ENCODE data around the gene SPTY2D1.
"Not testable (repeated sequence)": the region's sequence is repeated elsewhere in the genome, so short reads cannot be mapped to it uniquely, and the experiment has no call there.

The SPTY2D1 gene

GRCh38 chr11:18618342-18619025, 15.7 kb downstream of the SPTY2D1 start:
- in situ Hi-C loops (cut with MboI; ENCODE audit: low sequenced_read_pairs) = no loop called here

GRCh38 chr11:18617688-18618341, 16.3 kb downstream of the SPTY2D1 start:
- in situ Hi-C loops (cut with MboI; ENCODE audit: low sequenced_read_pairs) = no loop called here

- in situ Hi-C loops (cut with MboI; ENCODE audit: low sequenced_read_pairs) = no loop called here
These were observed 18.3 kb downstream of the SPTY2D1 start for GRCh38 chr11:18615628-18616392.

GRCh38 chr11:18614667-18615066, 19.5 kb downstream of the SPTY2D1 start:
- in situ Hi-C loops (cut with MboI; ENCODE audit: low sequenced_read_pairs) = no loop called here

- in situ Hi-C loops (cut with MboI; ENCODE audit: low sequenced_read_pairs) = no loop called here
These were observed 21.7 kb downstream of the SPTY2D1 start for GRCh38 chr11:18612394-18612793.

- in situ Hi-C loops (cut with MboI; ENCODE audit: low sequenced_read_pairs) = no loop called here
These were observed 22.9 kb downstream of the SPTY2D1 start for GRCh38 chr11:18611196-18611595.

GRCh38 chr11:18608376-18608775, 25.8 kb downstream of the SPTY2D1 start:
- in situ Hi-C loops (cut with MboI; ENCODE audit: low sequenced_read_pairs) = no loop called here

- in situ Hi-C loops (cut with MboI; ENCODE audit: low sequenced_read_pairs) = no loop called here
These were observed 33.1 kb downstream of the SPTY2D1 start for GRCh38 chr11:18600915-18601569.

- in situ Hi-C loops (cut with MboI; ENCODE audit: low sequenced_read_pairs) = no loop called here
These were observed 34.4 kb downstream of the SPTY2D1 start, which contains the start of gene MISFA for GRCh38 chr11:18599739-18600230. MISFA (plus strand) TSS chr11:18599789; CDS start chr11:18599929, 140 bp downstream.

GRCh38 chr11:18594999-18595749, 39.0 kb downstream of the SPTY2D1 start:
- in situ Hi-C loops (cut with MboI; ENCODE audit: low sequenced_read_pairs) = no loop called here

GRCh38 chr11:18594088-18594487, 40.1 kb downstream of the SPTY2D1 start:
- in situ Hi-C loops (cut with MboI; ENCODE audit: low sequenced_read_pairs) = not testable (repeated sequence)

GRCh38 chr11:18590571-18590970, 43.6 kb downstream of the SPTY2D1 start:
- in situ Hi-C loops (cut with MboI; ENCODE audit: low sequenced_read_pairs) = no loop called here

- in situ Hi-C loops (cut with MboI; ENCODE audit: low sequenced_read_pairs) = no loop called here
These were observed 45.6 kb downstream of the SPTY2D1 start, which contains the start of gene UEVLD for GRCh38 chr11:18588297-18589252. UEVLD (minus strand) TSS chr11:18588734; CDS start chr11:18588654, 80 bp downstream.

GRCh38 chr11:18581825-18582224, 52.3 kb downstream of the SPTY2D1 start:
- in situ Hi-C loops (cut with MboI; ENCODE audit: low sequenced_read_pairs) = no loop called here

GRCh38 chr11:18580113-18580766, 53.9 kb downstream of the SPTY2D1 start:
- in situ Hi-C loops (cut with MboI; ENCODE audit: low sequenced_read_pairs) = no loop called here

- in situ Hi-C loops (cut with MboI; ENCODE audit: low sequenced_read_pairs) = no loop called here
These were observed 55.1 kb downstream of the SPTY2D1 start for GRCh38 chr11:18578975-18579598.

GRCh38 chr11:18575361-18575760, 58.8 kb downstream of the SPTY2D1 start:
- in situ Hi-C loops (cut with MboI; ENCODE audit: low sequenced_read_pairs) = no loop called here

GRCh38 chr11:18567081-18567480, 67.1 kb downstream of the SPTY2D1 start:
- in situ Hi-C loops (cut with MboI; ENCODE audit: low sequenced_read_pairs) = no loop called here

Data from HL-60/S4 treated with retinoic acid at 250 ng/mL for 4 days and 3 days (cell line).